OCI-LY3 (cell line): ENCODE results near the gene ADGRG1.

Experiments
- H2AFZ ChIP-seq: fragments of 200-600, 300-600 bp; shearing (Covaris generic); 2 replicates; pipeline ENCODE4 v1.6.0; 2014; ENCODE audit warnings: antibody characterized with exemption, low read depth, low read length
- H3K27ac ChIP-seq: fragments of 200-600, 300-600 bp; sonication (generic); 2 replicates; pipeline ENCODE4 v1.5.1; 2014; ENCODE audit warnings: mild to moderate bottlenecking, low read length, moderate library complexity, mixed read lengths
- H3K27me3 ChIP-seq: fragments of 200-600, 300-600 bp; sonication (generic); 2 replicates; pipeline ENCODE4 v1.6.1; 2014; ENCODE audit warnings: low read depth, low read length, mixed read lengths
- H3K36me3 ChIP-seq: fragments of 200-600, 300-600 bp; sonication (generic); replicated peaks from 2 replicates; pipeline ENCODE3; 2014; ENCODE audit warnings: low read depth, low read length, mixed read lengths
- H3K4me1 ChIP-seq: fragments of 300-600, 200-600 bp; sonication (generic); 2 replicates; pipeline ENCODE4 v1.6.1; 2014; ENCODE audit warnings: low read length, mixed read lengths
- H3K4me2 ChIP-seq: fragments of 200-600, 300-600 bp; sonication (generic); 2 replicates; pipeline ENCODE4 v1.6.1; 2014; ENCODE audit warnings: low read length, mixed read lengths
- H3K4me3 ChIP-seq: fragments of 300-600, 200-600 bp; sonication (generic); 2 replicates; pipeline ENCODE4 v1.5.1; 2014; ENCODE audit warnings: antibody characterized with exemption, mild to moderate bottlenecking, low read length, moderate library complexity
- H3K79me2 ChIP-seq: fragments of 300-600, 200-600 bp; shearing (Covaris generic); 2 replicates; pipeline ENCODE4 v1.6.1; 2014; ENCODE audit warnings: mild to moderate bottlenecking, low read length, mixed read lengths
- H3K9ac ChIP-seq: fragments of 300-600, 200-600 bp; shearing (Covaris generic); 2 replicates; pipeline ENCODE4 v1.6.0; 2014; ENCODE audit warnings: mild to moderate bottlenecking, low read length, moderate library complexity
- H3K9me3 ChIP-seq: fragments of 200-600, 300-600 bp; shearing (Covaris generic); 2 replicates; pipeline ENCODE4 v1.6.1; 2014; ENCODE audit warnings: low read length, mixed read lengths; ENCODE audit not compliant: insufficient read depth
- H4K20me1 ChIP-seq: fragments of 200-600, 300-600 bp; sonication (generic); 2 replicates; pipeline ENCODE4 v1.6.1; 2016; ENCODE audit warnings: low read length, mixed read lengths; ENCODE audit not compliant: insufficient read depth
- EZH2phosphoT487 ChIP-seq: fragments of 200-600 bp; shearing (Covaris generic); IDR thresholded peaks from 2 replicates; pipeline ENCODE4 v1.6.1; 2018; ENCODE audit warnings: antibody characterized with exemption, mixed run types, low read depth
- TF ChIP-seq, protein P1 (sequence below): fragments of 200-600, 300-600 bp; sonication (generic); IDR thresholded peaks from 2 replicates; pipeline ENCODE4 v1.5.1; 2014; ENCODE audit warnings: antibody characterized with exemption, low read length, low read depth

The ADGRG1 gene

DNA sequence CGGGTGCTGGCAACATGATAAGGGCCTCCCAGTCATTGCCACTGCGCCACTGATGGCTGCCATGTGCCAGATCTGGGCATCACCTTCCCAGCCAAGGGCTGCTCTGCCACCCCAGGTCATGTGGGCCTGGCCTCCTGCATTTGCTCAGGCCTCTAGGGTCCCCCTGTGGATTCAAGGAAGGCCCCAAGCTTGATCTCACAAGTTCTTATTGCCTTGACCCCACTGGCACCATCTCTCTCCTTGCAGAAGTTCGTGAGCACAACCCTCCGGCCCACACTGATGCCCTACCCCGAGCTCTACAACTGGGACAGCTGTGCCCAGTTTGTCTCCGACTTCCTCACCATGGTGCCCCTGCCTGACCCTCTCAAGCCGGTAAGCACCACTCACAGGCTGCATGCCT, 71.5 kb downstream of the ADGRG1 start:
- no peak for TF ChIP-seq EZH2phosphoT487
- TF ChIP-seq, protein P1, sequence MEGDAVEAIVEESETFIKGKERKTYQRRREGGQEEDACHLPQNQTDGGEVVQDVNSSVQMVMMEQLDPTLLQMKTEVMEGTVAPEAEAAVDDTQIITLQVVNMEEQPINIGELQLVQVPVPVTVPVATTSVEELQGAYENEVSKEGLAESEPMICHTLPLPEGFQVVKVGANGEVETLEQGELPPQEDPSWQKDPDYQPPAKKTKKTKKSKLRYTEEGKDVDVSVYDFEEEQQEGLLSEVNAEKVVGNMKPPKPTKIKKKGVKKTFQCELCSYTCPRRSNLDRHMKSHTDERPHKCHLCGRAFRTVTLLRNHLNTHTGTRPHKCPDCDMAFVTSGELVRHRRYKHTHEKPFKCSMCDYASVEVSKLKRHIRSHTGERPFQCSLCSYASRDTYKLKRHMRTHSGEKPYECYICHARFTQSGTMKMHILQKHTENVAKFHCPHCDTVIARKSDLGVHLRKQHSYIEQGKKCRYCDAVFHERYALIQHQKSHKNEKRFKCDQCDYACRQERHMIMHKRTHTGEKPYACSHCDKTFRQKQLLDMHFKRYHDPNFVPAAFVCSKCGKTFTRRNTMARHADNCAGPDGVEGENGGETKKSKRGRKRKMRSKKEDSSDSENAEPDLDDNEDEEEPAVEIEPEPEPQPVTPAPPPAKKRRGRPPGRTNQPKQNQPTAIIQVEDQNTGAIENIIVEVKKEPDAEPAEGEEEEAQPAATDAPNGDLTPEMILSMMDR, result no peak
- H2AFZ ChIP-seq, result no peak overlapping the region
- H4K20me1 ChIP-seq, result no peaks in the 10 kb centered on the region
- H3K27me3 ChIP-seq, result peaks cover under 1% of the 10 kb centered on the region; the same call in 1 of the 2 replicates
- no peak overlapping the region for H3K4me3 ChIP-seq
- no peak overlapping the region for H3K4me2 ChIP-seq
- H3K27ac ChIP-seq, result no peak overlapping the region
- H3K9ac ChIP-seq, result no peak overlapping the region
- no peaks in the 10 kb centered on the region for H3K79me2 ChIP-seq
- H3K4me1 ChIP-seq, result 0 out of 2 replicates have a peak, but pooled peaks cover under 1% of the 10 kb centered on the region
- no peaks in the 10 kb centered on the region for H3K9me3 ChIP-seq
- H3K36me3 ChIP-seq, result no peaks in the 10 kb centered on the region

DNA sequence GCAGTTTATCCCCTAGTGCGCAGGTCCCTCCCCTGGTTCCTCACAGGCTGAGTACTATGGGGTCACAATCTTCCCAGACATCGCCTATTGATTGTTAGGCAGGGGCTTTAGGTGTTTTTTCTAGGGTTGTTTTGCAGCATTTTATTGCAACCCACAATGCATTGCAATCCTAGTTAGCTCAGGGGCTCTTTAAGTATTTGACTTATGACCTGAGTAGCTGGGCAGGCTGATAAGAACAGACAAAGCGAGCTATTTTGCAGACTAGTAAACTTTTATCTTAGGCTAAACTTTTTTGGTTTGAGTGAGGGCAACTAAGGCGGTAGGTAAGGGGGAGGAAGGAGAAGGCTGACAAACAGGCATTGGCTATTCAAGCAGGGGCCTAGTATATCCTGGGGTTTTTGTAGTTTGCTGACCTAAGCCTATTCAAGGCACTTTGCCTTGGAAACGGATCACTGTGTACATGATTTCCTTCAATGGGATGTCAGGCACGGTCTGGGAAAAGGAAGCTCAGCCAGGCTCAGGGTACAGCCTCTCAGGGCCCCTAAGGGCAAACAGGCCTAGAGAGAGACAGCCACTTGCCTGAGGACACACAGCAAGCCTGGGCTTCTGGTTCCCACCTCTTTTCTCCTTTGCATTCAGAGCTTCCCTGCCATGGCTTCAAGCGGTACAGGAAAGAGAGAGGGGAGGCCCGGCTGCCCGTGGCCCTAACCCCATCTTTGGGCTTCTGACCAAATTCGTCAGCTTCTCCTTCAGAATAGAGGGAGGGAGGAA, 72.5 kb downstream of the ADGRG1 start:
- H3K4me3 ChIP-seq, result no peak overlapping the region
- peaks cover 5% of the 10 kb centered on the region; the same call in 1 of the 2 replicates for H3K27me3 ChIP-seq
- H4K20me1 ChIP-seq, result no peaks in the 10 kb centered on the region
- H3K9me3 ChIP-seq, result no peaks in the 10 kb centered on the region
- no peak overlapping the region for H3K27ac ChIP-seq
- no peaks in the 10 kb centered on the region for H3K79me2 ChIP-seq
- TF ChIP-seq EZH2phosphoT487, result no peak
- TF ChIP-seq, protein P1, result no peak
- no peak overlapping the region for H3K4me2 ChIP-seq
- H3K9ac ChIP-seq, result no peak overlapping the region
- no peaks in the 10 kb centered on the region for H3K36me3 ChIP-seq
- H3K4me1 ChIP-seq, result no peaks in the 10 kb centered on the region
- no peak overlapping the region for H2AFZ ChIP-seq

DNA sequence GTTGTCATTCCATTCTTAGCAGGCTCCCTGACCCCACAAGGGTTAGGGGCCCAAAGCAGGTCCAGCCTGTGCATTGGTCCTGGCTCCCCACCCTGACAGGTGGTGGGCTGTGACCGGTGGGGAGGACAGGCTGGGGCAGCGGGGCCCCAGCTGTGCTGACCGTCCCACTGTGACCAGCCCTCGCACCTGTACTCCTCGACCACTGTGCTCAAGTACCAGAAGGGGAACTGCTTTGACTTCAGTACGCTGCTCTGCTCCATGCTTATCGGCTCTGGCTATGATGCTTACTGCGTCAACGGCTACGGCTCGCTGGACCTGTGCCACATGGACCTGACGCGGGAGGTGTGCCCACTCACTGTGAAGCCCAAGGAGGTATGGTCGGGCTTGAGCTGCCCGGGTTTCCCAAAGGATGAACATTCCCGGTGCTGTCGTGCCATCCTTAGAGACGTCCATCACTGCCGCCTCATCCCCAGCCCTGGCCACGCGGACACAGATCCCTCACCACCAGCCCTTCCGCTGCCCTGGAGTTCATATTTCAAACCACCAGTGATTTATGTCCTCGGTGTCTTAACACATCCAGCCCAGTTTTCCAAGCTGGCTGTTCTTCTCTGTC, 73.4 kb downstream of the ADGRG1 start:
- H3K9ac ChIP-seq, result no peak overlapping the region
- H3K27ac ChIP-seq, result no peak overlapping the region
- H3K4me3 ChIP-seq, result no peak overlapping the region
- peaks cover 5% of the 10 kb centered on the region; the same call in 1 of the 2 replicates for H3K27me3 ChIP-seq
- no peaks in the 10 kb centered on the region for H3K9me3 ChIP-seq
- H3K79me2 ChIP-seq, result no peaks in the 10 kb centered on the region
- no peak for TF ChIP-seq EZH2phosphoT487
- TF ChIP-seq, protein P1, result no peak
- no peaks in the 10 kb centered on the region for H3K4me1 ChIP-seq
- no peak overlapping the region for H3K4me2 ChIP-seq
- H3K36me3 ChIP-seq, result no peaks in the 10 kb centered on the region
- H2AFZ ChIP-seq, result no peak overlapping the region
- H4K20me1 ChIP-seq, result no peaks in the 10 kb centered on the region

DNA sequence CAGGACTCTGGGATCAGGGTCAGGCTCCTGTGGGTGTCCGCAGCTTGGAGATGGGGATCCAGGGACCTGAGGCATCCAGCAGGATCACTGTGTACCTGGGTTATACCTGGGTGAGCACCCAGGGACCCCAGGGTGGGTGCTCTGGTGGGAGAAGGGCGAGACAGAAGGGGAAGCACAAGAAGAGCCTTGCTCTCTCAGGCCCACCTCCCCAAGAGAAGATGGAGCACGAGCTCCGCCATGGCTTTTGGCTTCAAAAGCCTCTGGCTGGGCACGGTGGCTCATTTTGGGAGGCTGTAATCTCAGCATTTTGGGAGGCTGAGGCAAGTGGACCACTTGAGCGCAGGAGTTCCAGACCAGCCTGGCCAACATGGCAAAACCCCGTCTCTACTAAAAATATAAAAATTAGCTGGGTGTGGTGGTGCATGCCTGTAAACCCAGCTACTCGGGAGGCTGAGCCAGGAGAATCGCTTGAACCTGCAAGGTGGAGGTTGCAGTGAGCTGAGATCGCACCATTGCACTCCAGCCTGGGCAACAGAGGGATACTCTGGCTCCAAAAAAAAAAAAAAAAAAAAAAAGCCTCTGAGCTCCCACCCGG, 75.1 kb downstream of the ADGRG1 start:
- H3K27me3 ChIP-seq, result peaks cover 12% of the 10 kb centered on the region
- H3K9me3 ChIP-seq, result no peaks in the 10 kb centered on the region
- H3K4me2 ChIP-seq, result no peak overlapping the region
- no peak overlapping the region for H3K4me3 ChIP-seq
- no peak overlapping the region for H3K9ac ChIP-seq
- H3K36me3 ChIP-seq, result no peaks in the 10 kb centered on the region
- no peak overlapping the region for H2AFZ ChIP-seq
- H4K20me1 ChIP-seq, result no peaks in the 10 kb centered on the region
- H3K4me1 ChIP-seq, result no peaks in the 10 kb centered on the region
- no peaks in the 10 kb centered on the region for H3K79me2 ChIP-seq
- TF ChIP-seq, protein P1, result no peak
- TF ChIP-seq EZH2phosphoT487, result no peak
- H3K27ac ChIP-seq, result no peak overlapping the region
